ENCODE results near the gene LOXL3.
"Not testable (repeated sequence)": the region's sequence is repeated elsewhere in the genome, so short reads cannot be mapped to it uniquely, and the experiment has no call there.

Gene LOXL3

DNA sequence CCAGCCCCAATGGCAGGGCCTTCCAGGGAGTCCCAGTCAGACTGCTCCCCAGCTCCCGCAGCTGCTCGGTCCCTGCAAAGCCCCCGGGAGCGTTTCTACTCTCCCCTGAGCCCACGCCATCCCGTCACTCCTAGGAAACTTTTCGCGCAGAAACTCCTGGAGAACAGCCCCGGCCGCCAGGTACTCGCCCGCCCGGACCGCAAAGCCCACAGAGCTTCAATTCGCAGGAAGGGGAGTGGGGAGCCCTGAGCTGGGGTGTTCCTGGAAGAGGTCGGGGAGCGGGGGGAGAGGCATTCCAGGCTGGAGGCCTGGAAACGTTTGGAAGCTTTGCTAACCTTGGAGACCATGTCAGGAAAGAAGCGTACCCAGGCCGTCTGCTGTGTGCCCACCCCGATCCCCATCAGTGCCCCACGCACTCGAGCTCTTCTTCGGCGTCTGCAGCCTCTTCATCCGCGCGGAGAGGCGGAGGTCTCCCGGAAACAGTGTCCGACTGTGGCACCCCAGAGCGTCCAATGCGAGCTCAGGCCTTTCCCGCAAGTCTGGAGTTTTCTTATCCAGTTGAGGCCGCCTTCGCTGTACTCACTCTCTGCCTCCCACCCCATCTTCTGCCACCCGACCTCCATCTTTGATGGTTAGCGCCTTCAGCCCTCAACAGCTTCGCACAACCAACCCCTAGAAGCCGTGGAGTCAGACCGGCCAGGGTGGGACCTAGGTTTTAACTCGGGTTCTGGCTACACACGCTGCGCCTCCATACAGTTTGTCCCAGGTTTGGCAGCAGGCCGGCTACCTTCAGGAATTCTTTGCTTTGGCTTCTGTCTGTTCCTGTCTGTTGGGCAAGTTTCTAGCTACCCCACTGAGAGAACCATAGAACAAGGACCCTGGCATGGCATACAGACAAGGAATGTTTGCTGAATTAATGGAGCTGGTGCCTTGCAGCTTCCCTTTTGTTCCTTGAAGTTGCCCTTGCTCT is 50.0 kb downstream of the LOXL3 start:
- DNase-seq: no peak

DNA sequence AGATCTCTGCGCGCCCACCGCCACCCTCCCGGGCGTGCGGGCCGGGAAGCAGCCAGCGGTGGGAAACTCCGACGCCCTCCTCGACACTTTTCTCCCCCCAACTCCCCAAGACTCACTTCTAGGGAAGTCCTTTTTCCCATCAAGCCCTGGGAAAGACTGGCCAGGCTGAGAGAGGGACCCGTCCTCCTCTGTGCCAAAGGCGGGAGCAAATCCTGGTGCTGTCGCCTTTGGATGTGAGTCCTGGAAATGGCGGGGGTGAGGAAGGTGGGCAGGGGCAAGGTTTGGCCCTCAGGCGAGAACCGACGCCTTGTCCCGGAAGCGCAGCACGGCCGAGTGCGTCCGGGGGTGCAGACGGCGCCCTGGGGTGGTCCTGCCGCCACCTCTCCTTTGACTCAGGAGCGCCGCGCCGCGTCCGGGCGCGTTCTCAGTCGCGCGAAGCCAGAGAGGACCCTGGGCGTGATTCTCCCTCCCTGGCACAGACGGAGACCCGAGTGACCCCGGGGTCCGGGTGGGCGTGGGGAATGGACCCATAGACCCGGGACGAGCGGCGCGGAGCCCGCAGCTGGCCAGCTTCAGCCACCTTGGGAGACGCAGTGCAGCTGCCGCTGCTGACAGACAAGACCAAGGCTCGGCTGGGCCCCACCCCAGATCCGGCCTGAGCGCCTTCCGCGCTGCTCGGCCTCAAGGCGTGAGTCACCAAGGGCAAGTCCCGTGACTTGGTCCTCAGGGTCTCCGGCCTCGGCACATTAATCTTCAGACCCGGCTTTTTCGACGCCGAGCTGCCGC is 50.8 kb downstream of the LOXL3 start:
- DNase-seq: peak; percentile 67 to 70

DNA sequence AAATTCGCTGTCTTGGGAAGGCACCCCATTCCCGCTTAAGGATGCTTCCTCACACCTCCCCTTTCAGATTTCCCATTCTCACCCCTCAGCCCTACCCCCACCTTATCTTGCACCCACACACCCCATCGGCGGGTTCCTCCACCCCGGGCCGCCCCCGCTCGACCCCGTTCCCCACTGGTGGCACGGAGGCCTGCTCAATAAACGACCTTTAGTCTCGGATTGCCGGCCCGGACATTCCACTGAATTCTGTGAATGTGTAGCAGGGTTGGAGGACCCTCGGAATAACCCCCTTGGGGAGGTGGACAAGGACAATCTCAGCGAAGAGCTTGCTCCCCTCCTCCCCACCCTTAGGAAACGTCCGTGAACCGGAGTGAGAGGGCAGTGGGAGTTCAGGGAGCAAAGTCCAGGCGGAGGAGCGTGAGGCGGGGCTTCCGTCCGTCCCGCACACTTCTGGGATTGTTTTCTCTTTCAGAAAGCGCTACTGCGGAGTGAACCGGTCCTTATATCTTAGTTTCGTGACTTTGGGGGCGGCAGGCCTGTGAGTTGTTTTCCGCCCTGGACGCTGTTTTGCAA is 51.5 kb downstream of the LOXL3 start:
- DNase-seq: no peak

DNA sequence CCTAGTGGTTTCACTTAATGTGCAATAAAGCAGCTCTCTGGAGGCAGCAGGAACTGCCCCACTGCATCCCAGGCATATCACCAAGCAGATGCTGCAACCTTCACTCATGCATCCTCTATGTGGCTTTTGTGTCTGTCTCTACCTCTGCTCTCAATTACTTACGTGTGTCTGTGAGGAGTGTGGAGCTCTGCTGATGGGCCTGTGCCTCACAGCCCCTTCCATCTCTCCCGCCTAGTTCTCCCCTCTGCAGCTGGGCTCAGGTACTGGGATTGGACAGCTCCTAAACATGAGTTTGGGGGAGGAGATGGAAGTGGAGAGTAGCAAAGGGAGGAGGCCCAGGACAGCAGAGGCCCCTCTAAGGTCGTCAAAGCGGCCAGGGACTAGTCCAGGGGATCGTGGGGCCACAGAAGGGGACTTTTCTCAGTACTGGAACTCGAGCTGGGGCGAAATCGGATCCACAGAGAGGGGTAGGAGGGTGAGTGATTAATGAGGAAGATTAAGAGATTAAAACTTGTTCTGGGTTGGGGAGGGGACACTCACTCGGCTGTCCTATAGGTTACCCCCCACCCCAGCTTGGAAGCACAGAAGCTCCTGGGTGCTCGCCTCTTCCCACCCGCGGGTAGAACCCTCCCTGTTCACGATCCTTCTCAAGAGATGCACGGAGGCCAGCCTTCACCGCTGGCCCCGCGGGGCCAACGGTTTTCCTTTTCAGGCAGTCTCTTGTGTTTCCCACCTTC is 52.2 kb downstream of the LOXL3 start:
- DNase-seq: no peak

DNA sequence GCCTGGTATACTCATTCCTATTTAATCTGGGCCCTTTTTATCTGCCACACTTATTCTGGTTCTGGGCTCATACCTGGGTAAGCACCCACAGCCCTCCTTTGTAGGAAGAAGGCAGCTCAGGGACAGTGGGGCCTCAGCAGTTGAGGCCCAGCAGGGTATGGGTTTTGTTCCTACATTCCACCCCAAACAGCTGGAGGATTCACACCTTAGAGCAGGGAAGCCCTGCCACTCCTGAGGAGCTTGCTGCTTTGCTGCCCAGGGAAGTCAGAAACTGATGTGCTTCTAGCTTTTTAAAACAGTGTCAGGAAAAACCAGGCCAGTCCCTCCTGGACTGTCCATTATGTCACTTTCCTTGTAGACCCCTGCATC is 53.2 kb downstream of the LOXL3 start:
- no peak for DNase-seq

DNA sequence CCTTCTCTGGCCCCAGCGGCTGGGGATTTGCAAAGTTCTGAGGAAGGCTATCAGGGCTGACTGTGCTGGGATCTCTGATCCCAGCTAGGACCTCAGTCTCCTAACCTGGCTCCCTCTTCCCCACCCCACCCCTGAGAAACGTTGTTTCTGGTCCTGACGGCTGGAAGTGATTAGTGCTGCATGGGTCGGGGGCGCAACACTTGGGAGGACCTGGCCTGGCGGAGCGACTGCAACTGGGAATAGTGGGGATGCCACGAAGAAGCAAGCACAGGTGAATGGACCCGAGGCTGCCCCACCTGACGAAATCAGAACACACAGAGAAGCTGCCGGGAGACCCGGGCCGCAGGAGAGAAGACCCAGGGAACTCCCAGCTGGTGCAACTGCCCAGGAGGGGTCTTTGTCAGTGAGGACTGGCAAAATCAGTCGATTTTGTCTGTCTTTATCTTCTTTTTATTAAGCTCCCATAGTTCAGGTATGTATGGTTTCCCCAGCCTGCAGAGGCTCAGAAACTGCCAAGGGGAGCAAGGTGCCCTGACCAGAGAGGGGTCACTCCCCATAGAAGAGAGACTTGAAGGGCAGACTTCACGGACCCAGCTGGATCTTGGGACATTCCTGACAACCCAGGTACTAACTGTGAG is 53.7 kb downstream of the LOXL3 start:
- DNase-seq: no peak

DNA sequence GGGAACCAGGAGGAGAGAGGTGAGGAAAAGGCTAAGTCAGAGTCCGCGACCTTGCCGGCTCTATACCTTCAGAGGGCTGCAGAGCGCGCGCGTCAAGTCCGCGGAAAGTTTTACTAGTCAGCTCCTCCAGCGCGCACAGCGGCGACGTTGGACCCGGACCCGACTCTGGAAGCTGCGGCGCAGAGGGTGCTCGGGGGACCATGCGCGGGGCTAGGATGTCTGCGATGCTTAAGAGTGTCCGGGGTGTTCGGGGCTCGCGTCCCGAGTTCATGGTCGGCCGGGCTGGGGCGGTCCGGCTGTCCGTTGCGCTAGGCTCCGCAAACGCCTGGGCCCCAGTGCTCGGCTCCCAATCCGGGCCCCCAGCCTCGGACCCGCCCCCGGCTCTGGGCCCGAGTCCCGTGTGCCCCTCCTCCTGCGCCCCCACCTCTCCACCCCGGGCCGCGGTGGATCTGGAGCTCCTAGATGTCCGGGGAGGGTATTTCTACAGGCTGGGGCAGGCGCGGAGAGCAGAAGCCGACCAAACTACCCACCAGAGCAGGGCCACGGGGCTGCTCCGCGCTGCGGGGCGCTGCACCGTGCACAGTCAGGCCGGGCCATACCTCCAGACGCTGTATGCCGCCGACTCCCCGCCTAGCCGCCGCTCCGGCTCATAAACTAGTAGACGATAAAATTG is 54.3 kb downstream of the LOXL3 start, which contains the start of gene LBX2:
Gene LBX2 (minus strand): TSS at position 337 of the 673 bp plus-strand sequence. CDS start 66 bp downstream, at position 271.
- no peak for DNase-seq

DNA sequence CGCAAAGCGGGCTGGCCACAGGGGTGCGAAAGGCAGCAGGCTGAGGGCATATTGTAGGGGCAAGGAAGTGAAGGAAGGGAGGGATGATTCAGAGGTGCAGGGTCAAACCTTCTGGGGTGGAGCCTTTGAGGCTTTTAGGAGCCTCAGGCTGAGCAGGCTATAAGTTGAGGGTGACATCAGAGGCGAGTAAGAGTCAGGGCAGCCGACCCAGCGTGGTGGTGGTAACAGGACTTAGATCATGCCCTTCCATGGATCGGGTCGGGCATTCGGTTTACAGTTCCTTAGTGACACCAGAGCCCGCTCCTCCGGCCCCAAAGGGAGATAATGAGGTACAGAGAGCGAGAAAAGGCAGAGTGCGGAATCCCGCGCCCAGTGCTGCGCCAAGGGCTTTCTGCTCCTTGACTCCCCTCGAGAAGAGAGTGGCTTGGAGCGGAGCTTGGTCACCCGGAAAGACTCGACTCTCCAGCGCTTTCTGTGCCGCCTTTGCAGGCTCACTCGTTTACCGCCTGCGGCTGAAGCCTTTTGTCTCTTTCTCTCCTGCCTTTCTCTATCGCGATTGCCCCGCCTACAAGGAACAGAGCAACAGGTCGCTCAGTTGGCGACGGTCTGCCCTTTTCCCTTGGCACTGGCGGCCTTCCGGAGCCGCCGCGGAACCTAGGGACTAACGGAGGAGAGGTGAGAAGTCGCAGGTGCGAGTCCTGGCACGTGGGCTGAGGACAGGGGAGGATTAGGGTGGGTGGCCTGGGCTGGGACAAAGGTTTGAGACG is 55.1 kb downstream of the LOXL3 start:
- DNase-seq: peak in 1 of 2 donors; percentile 45

DNA sequence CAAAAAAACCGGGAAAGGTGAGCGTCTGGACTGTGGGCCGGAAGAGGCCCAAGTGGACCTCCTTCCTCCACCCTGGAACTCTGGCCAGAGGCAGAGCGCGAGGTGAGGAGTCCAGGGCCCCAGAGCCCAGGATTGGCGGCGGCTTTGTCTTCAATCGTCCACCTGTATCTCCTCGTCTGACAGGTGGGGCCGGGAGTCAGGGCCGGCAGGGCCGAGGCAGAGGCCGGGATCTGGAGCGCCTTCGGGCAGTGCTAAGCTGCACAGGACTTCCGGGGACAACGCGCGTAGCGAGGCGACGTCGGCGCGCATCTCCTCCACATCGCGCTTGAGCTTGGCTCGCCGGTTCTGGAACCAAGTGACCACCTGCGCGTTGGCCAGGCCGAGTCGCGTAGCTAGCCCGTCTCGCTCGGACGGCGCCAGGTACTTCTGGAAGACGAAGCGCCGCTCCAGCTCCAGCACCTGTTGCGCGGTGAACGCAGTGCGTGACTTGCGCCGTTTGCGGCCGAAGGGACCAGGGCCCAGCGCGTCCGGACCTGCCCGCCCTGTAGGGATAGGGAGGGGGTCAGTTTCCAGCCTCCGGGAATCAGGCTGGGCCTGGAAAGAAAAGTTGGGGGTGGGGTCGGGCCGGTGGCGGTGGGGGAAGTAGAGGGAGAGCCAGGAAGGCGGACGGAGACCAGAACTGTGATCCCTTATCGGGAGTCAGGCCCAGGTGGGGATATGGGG is 55.8 kb downstream of the LOXL3 start:
- no peak for DNase-seq

DNA sequence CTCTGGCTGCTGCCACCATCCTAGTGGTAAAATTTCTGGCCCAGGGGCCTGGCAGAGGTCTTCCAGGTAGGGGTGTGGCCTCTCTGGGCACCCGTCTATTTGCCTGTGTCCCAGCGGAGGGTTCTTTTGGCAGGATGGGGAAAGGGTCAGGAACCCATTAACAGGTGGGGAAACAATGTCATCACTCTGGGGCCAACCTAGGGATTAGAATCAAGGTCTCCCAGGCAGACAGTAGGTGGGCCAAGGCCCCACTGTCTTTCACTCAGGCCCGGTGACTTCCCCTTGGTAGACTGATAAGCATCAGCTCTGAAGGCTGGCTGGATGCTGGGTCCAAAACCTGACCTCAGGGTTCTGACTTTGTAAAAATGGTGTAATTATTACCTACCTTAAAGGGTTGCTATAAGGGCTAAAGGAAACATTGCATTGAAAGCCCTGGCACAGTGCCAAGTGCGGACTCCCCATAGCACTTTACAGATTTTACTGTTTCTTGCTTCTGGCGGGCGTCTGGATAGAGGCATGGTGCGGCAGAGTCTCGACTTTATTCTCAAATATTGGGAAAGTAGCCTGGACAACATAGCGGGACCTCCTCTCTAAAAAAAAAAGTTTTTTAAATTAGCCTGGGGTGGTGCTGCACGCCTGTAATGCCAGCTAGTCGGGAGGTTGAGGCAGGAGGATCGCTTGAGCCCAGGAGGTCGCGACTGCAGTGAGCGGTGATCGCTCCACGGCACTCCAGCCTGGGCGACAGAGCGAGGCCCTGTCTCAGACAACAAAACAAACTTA is 56.6 kb downstream of the LOXL3 start:
- DNase-seq: no peak

DNA sequence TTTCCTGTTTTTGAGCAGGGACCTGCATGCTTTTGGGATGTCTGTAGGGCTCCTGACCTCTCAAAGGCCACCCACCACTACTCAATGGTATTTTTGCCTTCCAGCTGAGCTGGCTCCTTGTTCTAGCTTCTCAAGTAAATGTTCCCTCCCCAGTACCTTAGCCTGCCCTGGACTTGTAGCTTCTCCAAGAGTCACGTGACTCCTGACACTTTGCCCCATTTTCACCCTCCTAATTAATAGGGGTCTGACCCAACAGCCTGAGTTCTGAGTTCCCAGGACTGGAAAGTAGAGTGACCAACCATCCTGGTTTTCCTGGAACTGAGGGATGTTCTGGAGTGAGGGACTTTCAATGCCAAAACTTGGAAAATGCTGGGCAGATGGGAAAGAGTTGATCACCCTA is 58.3 kb downstream of the LOXL3 start:
- no peak for DNase-seq

DNA sequence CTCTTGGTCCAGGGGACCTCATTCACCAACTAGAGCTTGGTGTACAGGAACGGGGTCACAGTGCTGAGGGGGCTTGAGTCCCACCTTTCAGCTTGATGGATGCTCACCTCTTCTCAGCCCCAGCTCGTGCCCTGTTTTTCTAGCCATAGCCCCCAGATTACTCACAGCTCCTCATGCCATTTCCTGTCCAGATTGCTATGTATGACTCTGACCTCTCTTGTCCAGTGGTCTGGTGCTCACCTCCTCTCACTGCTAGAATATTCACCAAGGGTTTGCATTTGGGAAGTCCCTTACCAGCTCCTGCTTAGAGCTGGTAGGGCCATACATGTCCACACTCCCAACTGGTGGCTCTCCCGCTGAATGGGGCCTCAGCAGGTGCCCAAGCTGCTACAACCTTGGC is 60.2 kb downstream of the LOXL3 start:
- DNase-seq: no peak

DNA sequence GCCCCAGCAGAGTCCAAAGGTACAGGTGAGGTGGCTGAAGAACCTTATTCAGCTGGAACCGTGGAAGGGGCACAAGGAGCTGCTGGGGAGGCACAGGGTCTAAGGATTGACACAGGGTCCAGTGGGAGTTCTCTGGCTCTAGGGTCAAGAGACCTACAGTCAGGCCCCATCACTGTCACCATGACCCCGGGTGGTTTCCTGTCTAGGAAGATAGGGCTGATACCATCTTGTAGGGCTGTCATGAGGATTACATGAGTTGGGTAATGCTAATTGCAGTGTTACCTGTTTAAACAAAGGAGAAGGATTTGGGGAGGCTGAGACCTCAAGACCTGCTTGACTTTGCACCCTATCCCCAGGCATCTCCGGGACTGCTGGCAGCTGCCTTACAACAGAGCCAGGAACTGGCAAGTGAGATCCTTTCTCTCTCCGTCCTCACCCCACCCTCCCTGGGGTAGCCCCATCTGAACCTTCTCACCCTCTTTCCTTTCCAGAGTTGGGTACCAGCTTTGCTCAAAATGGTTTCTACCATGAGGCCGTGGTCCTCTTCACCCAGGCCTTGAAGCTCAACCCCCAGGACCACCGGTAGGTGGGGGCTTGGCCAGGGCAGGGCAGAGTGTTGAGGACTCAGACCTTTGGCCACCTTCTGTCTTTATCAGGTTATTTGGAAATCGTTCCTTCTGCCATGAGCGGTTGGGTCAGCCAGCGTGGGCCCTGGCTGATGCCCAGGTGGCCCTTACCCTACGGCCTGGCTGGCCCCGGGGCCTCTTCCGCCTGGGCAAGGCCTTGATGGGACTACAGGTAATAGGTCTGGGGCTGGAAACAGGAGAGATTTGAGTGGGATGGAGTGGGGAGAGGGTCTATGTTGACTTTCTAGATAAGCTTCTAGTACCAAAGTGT is 61.8 kb downstream of the LOXL3 start:
- no peak for DNase-seq

DNA sequence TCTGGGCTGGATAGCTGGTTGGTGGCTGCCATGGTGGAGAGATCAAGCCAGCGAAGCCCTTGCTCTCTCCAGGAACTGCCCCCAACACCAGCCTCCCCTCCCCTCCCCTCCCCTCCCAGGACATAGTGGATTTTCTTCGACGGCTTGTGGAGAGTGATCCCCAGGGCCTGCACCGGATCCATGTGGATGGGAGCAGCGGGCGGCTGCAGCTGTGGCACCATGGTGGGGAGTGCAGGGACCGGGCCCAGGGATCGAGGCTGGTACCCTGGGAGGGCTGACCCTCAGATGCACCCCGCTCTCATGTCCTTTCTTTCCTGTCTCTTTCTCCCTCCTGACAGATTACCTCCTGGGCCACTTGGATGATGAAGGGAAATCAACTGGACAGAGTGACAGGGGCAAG is 63.8 kb downstream of the LOXL3 start:
- DNase-seq: no peak

DNA sequence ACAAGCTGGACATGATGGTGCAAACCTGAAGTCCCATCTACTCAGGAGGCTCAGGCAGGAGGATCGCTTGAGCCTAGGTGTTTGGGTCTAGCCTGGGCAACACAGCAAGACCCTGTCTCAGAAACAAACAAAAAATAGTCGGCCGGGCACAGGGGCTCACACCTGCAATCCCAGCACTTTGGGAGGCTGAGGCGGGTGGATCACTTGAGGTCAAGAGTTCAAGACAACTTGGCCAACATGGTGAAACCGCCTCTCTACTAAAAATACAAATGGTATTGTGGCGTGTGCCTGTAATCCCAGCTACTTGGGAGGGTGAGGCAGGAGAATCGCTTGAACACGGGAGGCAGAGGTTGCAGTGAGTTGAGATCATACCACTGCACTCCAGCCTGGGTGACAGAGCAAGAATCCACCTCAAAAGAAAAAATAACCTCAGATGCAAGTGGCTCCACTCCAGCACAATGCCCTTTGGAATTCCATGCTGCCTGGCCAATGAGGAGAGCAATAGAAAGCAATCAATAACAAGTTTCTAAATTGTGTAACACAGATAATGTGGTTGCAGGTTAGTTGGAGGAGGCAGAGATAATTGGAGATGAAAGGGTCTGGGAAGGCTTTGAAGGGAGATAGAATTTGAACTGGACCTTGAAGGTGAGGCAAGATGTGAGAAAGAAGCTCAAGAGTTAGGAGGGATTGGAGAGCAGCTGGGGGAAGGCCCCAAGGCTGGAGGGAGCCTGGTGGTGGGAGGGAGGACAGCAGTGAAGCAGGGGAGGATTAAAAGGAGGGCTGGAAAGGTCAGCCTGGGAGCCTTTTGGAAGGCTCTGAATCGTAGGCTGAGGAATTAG is 64.9 kb downstream of the LOXL3 start:
- DNase-seq: no peak

DNA sequence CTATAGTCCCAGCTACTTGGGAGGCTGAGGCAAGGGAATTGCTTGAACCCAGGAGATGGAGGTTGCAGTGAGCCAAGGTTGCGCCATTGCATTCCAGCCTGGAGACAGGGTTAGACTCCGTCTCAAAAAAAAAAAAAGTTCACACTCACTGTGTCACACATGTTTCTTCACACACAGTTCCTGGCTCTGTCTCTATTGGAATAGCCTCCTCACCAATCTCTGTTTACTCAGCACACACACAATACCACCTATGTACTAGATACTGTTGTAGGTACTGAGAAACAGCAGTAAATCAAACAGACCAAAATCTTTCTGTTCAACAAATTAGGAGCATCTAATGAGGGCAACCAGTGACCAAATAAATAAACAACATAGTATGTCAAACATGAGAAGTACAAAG is 67.6 kb downstream of the LOXL3 start:
- no peak for DNase-seq

DNA sequence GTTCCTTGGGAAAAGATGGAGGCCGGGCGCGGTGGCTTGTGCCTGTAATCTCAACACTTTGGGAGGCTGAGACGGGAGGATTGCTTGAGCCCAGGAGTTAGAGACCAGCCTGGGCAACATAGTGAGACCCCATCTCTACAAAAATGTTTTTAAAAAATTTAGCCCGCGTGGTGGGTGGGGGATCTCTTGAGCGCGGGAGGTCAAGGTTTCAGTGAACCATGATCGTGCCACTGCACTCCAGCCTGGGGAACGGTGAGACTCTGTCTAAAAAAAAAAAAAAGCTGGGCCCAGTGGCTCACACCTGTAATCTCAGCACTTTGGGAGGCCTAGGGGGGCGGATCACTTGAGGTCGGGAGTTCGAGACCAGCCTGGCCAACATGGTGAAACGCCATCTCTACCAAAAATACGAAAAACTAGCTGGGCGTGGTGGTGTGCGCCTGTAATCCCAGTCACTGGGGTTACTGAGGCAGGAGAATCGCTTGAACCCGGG is 70.0 kb downstream of the LOXL3 start:
- not testable (repeated sequence) for DNase-seq
